HG03565 (cell line): ENCODE measurements around the gene PPP2R5C.
"Not testable (repeated sequence)": the region's sequence is repeated elsewhere in the genome, so short reads cannot be mapped to it uniquely, and the experiment has no call there.

Source experiments
- ATAC-seq: cut with Tn5 transposase; IDR thresholded peaks from one replicate; pipeline ENCODE4 v1.9.1; 2021; ENCODE audit warnings: mild to moderate bottlenecking, moderate library complexity; ENCODE audit not compliant: unreplicated experiment

Gene PPP2R5C

DNA sequence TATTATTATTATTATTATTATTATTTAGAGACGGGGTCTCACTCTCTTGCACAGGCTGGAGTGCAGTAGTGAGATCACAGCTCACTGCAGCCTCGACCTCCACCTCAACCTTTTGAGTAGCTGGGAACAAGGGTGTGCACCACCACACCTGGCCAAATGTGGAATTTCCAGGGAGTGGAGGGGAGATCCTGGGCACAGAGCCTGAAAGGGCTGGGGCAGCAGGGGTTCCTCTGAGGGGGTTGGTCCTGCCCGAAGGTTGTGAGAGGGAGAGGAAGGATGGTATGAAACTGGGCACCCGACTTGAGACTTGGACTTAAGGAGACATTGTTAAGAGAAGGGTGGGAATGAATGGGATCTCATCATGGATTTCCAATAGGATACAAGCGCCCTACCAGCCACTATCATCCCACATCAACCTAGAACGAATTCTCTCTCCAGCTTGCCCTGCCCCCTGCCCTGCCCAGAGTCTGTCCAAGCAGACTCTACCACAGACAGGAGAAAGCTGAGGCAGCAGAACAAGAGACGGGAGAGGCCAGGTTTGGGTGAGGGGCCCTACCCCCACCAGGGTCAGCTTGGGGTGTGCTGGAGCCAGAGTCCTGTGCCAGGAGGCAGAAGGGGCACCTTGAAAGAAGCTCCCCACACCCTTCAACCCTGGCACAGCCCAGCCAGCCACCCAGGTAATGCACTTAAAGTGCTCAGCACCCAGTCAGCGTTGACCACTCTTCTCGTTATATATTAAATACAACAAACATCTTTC lies 200.4 kb downstream of the PPP2R5C start:
- ATAC-seq = no peak

DNA sequence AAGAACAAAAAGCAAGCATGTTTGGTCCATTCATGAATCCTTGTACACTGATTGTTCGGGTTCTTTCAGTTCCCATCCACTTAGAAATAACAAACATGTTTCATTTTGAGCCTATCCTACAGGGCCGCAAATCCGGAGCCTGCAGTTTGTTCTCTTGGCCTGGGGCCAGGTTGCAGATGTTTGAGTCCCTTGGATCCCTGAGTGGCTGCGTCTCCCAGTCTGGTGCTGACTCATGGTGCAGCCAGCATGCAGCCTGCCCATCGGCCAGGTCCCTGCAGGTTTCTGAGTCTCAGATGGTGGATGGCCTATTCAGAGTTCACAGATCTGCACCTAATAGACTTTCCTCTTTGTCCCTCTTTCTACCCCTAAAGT lies 201.0 kb downstream of the PPP2R5C start:
- ATAC-seq = no peak

DNA sequence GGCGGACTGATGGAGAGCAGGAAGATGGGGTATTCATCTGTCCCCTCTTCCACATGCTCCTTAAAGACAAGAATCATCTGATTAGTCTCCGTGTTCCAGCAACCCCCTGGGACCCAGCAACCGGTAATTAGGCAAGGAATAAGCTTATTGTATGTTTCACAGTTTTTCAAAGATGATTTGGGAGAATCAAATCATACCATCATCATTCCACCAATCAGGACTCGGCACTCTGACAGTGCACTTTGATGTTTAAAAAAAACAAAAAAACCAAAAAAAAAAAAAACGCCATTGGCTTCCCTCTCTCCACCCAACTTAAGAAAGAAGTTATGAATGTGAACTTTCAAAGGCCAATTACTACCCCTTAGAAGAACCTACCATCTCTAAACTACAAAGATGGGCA lies 201.5 kb downstream of the PPP2R5C start:
- no peak for ATAC-seq

DNA sequence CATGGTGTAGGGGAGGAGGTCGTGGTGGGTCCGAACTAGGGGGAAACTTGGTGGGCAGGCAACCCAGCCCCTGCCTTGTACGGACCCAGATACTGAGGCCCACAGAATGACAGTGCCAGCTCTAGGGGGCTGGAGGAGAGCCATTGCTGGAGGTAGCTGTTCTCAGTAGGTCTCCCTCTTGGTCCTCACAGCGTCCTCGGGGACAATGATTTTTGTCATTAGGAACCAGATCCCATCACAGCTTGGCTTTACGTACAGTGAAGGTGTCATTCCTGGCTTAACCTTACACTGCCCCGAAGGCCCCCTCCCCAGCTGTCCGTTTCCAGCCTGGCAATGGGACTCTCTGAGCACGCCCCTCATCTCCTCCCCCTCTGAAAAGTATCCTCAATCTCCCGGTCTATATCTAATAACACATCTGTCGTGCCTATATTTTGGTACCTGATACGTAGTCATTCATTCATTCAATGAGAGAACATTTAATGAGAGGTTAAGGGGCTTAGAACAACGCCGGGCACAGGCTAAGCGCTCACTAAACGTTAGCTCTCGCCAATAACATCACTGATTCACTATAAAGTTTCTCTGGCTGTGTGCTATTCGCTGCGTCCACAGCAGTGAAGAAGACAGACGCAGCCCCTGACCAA lies 202.3 kb downstream of the PPP2R5C start:
- no peak for ATAC-seq

DNA sequence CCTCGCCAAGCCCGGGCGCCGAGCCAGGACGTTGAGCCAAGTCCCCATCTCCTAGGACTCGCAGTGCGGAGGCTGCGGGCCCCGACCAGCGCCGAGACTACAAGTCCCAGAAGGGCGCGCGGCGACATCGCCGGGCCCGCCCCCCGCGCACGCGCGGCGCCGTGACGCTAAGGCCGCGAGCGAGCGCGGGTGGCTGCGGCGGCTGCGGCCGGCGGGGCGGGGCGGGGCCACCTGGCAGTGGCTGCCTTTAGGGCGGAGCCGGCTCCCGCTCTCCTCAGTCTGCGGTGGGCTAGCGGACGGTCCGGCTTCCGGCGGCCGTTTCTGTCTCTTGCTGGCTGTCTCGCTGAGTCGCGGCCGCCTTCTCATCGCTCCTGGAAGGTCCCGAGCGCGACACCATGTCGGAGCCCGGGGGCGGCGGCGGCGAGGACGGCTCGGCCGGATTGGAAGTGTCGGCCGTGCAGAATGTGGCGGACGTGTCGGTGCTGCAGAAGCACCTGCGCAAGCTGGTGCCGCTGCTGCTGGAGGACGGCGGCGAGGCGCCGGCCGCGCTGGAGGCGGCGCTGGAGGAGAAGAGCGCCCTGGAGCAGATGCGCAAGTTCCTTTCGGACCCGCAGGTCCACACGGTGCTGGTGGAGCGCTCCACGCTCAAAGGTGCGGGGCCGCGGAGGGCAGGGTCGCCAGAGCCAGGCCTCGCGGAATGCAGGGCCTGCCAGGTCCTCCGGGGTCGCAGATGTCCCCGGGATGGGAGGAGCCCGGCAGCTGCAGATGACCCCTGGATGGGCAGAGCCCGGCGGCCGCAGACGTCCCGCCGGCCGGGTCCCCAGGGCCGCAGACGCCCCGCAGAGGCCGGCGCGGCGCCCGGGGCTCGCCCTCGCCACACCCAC lies 203.0 kb downstream of the PPP2R5C start, which contains the start of gene DYNC1H1:
Gene DYNC1H1 (plus strand): TSS at position 277 of the 884 bp plus-strand sequence. CDS start 119 bp downstream, at position 396.
- peak; percentile 72 for ATAC-seq

DNA sequence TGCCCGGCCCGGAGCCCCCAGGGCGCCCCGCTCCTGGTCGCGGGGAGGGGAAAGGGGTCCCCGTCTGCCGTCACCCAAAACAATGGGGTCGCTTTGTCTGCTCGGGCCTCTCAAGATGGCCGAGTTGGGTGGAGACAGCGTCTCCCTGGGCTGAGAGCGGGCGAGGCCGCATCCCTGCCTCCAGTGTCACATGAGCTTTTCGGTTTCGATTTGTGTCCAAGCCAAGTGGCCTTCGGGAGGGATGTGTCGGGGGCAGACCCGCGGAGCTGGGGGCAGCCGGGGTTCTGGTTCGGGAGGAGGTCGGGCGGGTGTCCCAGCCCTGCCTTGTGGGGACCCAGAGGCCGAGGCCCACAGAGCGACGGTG lies 203.7 kb downstream of the PPP2R5C start:
- ATAC-seq = peak; percentile 29

DNA sequence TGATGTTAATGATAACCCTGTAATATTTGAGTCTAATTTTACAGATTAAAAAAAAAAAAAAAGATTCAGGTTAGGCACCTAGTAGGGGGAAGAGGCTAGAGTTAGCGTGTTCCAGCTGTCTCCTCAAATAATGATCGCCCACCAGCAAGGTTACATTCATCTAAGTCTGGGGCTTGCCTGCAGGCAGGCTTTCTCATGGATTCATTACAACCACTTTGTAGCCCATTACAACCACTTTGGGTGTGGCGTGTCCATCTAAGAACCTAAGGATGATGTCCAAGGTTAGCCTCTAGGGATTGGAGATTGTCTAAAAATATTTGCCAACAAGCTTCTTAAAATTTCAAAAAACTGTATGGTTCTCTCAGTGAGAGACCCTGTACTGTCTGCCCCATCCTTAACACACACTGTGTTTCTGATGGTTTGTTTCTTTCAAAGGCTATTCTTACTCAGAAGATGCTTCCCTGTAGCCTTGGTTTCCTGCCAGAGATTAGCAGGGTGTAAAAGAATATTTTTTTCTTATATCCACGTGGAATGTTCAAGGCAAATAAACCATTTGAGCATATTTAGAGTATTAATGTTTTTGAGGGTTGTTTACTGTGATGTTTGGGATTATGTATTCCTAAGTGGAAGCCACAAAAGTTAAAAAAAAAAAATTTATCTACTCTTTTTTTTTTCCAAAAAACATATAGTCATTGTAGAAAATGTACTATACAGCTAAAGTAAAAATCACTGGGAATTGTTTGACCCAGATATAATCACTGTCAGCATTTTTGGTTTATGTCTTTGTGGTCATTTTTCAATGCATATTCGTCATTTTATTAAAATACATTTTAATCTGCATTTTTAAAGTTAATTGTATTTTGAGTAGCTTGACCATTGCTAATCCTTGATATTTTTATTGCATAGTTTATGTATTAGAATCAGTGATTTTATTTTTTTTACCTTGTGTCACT lies 204.5 kb downstream of the PPP2R5C start:
- no peak for ATAC-seq

DNA sequence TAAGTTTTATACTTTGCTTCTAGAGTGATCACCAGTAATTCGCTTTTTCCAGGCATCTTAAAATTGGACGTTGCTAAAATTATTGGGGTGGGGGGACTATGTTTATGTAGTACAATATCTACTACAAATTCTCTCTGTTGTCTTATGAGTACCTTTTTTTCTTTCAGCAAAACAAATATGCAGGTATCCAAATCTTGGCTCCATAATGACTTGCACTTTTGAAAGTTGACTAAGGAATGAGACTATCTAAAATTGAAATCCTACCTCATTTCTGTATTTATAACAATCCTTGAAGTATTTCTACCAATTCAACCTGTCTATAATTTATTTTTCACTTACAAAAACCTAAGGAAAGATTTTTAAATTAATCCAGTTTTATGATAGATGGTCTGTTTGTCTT lies 205.2 kb downstream of the PPP2R5C start:
- no peak for ATAC-seq

DNA sequence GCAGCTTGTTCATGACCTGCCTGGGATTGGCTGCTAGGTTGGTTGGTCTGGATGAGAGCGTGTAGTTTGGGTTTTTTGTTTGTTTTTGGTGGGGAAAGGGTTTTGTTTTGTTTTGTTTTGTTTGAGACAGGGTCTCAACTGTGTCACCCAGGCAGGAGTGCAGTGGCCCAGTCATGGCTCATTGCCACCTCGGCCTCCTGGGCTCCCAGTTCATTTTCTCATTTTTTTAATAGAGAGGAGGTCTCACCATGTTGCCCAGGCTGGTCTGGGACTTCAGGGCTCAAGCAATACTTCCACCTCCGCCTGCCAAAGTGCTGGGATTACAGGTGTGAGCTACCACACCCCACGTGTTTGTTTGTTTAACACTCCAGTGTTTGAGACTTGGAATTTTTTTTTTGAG lies 206.7 kb downstream of the PPP2R5C start:
- no peak for ATAC-seq

DNA sequence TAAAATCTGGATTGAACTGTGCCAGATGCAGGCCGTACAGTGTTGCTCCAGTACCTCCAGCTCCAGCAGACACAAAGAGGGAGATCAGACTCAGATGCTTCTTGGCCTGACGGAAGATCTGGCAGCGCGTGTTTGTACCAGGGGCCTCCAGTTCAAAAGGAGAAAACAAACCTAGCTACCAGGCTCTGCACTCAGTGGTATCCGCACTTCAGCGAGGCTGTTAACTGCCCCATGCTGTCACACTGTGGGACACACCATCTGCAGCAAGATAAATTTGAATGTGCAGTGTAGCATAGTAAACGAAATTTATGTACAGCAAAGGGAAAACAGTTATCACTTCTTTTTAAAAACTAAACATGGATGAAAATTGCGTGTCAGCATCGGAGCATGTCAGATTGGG lies 208.0 kb downstream of the PPP2R5C start:
- ATAC-seq = no peak

DNA sequence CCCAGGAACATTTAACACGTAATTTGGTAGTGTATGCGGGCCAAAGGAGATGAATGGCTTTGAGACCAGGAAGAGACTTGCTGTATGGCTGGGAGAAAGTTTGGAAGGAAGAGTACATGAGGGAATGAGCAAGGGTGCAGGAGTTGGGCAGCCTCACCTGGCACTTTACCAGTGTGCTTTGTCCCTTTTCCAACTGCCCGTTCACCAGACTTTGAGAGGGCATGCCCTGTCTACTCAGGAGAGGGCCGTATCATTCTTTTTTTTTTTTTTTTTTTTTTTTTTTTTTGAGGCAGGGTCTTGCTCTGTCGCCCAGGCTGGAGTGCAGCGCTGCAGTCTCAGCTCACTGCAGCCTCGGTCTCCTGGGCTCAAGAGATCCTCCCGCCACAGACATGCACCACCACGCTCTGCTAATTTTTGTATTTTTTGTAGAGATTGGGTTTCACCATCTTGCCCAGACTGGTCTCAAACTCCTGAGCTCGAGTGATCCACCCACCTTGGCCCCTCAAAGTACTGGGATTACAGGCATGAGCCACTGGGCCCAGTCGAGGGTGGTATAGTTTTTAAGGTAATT lies 209.4 kb downstream of the PPP2R5C start:
- ATAC-seq = no peak

DNA sequence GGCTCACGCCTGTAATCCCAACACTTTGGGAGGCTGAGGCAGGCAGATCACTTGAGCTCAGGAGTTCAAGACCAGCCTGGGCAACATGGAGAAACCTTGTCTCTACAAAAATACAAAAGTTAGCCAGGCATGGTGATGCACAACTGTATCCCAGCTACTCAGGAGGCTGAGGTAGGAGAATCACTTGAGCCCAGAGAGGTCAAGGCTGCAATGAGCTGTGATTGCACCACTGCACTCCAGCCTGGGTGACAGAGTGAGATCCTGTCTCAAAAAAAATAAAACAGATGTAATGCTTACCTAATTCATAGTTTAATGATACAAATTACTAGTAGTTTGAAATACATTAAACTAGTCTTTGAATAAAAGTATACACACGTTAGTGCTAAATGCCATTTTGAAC lies 209.9 kb downstream of the PPP2R5C start:
- not testable (repeated sequence) for ATAC-seq

DNA sequence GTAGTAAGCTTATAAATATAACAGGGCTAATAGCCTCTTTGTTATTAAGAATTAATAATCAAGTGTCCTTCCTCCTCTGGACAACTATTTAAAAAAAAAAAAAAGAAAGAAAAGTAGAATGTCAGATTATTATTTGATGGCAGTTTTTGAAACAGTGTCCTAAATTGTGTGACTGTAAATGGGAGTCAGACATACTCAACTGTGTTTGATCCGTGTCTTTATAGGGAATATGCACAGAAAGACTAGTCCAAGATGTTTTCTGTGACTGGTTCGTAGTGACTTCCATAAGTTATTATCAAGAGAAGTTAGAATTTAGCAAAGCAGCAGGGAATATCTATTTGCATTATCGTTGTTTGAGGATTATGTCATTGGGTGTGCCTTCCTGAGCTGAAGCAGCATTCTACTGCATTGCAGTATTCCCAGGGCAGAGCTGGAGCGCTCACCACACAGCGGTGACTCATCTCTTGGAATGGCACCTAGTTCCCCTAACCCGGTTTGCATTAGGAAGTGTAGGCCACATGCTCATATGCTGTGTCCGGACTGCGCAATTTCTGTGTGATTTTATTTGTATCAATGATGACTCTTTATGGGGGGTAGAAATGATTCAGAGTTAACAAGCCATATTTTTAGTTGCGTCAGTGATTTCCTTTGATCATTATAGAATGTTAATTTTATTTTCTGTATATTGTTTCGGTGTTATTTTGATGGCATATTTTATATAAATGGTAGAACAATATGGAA lies 210.8 kb downstream of the PPP2R5C start:
- ATAC-seq = no peak

DNA sequence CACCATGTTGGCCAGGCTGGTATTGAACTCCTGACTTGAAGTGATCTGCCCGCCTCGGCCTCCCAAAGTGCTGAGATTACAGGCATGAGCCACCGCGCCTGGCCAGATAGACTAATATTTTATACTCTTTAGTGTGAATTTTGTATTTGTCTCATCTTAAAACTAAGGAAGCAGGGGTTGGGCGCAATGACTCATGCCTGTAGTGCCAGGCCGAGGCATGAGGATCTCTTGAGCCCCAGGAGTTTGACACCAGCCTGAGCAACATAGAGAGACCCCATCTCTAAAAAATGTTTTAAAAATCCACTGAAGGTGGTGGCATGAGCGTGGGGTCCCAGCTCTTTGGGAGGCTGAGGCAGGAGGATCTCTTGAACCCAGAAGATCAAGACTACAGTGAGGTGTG lies 211.8 kb downstream of the PPP2R5C start:
- no peak for ATAC-seq

DNA sequence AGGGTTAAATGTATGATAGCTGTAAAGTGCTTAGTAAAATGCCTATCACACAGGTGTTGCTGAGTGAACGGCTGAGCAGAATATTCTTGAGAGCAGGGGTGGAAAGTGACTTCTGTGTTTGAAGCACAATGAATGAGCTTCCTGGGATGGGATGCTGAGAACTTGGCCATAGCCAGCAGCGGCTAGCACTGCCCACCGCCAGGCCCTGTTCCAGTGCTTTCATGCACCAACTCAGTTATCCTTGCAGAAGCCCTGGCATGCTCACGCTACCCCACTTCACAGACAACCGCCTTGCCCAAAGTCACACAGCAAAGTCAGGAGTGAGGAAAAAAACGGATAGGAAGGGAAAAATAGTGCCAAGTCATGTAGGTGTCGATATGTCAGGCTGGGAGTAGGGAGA lies 213.7 kb downstream of the PPP2R5C start:
- ATAC-seq = no peak
